AG08395 (cell line): ENCODE results near the gene XRRA1.
"Not testable (repeated sequence)": the region's sequence is repeated elsewhere in the genome, so short reads cannot be mapped to it uniquely, and the experiment has no call there.

Source experiments
- DNase-seq: peaks from one replicate; pipeline ENCODE4 v3.0.0; 2012; ENCODE audit warnings: mixed read lengths, low spot score

Gene XRRA1

GRCh38 chr11:74948898-74949752 lies at the start of gene XRRA1, which contains the start of gene SPCS2:
Gene XRRA1, minus strand, starts transcription at chr11:74949091. Its CDS starts 8,213 bp downstream, at chr11:74940878.
Gene SPCS2, plus strand, starts transcription at chr11:74949266. Its CDS starts 20 bp downstream, at chr11:74949286.
- DNase-seq = peak; percentile 97

- no peak for DNase-seq
These were observed 44.0 kb upstream of the XRRA1 start for GRCh38 chr11:74992852-74993251.

GRCh38 chr11:74990941-74991340 lies 42.0 kb upstream of the XRRA1 start:
- DNase-seq = no peak

GRCh38 chr11:74990150-74990549 lies 41.3 kb upstream of the XRRA1 start:
- DNase-seq = not testable (repeated sequence)

GRCh38 chr11:74989260-74989638 lies 40.4 kb upstream of the XRRA1 start:
- no peak for DNase-seq

- DNase-seq = peak; percentile 85
These were observed 39.8 kb upstream of the XRRA1 start, which contains the start of gene NEU3 for GRCh38 chr11:74988541-74989259. Gene NEU3, plus strand, starts transcription at chr11:74988933. Its CDS starts 128 bp downstream, at chr11:74989061.

GRCh38 chr11:74984730-74985129 lies 35.8 kb upstream of the XRRA1 start:
- DNase-seq = no peak

- no peak for DNase-seq
These were observed 35.2 kb upstream of the XRRA1 start for GRCh38 chr11:74984070-74984469.

- no peak for DNase-seq
These were observed 33.0 kb upstream of the XRRA1 start for GRCh38 chr11:74981888-74982287.

GRCh38 chr11:74980634-74981033 lies 31.7 kb upstream of the XRRA1 start:
- DNase-seq = no peak

- DNase-seq = no peak
These were observed 29.1 kb upstream of the XRRA1 start for GRCh38 chr11:74978041-74978440.

- DNase-seq = no peak
These were observed 22.5 kb upstream of the XRRA1 start for GRCh38 chr11:74971424-74971823.

- no peak for DNase-seq
These were observed 22.0 kb upstream of the XRRA1 start for GRCh38 chr11:74970852-74971395.

- DNase-seq = no peak
These were observed 17.8 kb upstream of the XRRA1 start for GRCh38 chr11:74966651-74967050.

- not testable (repeated sequence) for DNase-seq
These were observed 11.2 kb upstream of the XRRA1 start for GRCh38 chr11:74960128-74960527.

GRCh38 chr11:74957937-74958629 lies 9.2 kb upstream of the XRRA1 start:
- no peak for DNase-seq

GRCh38 chr11:74956397-74957015 lies 7.6 kb upstream of the XRRA1 start:
- no peak for DNase-seq

- DNase-seq = no peak
These were observed 5.3 kb upstream of the XRRA1 start for GRCh38 chr11:74954199-74954598.

- DNase-seq = no peak
These were observed 4.6 kb upstream of the XRRA1 start for GRCh38 chr11:74953451-74953850.

GRCh38 chr11:74952752-74953151 lies 3.9 kb upstream of the XRRA1 start:
- no peak for DNase-seq

GRCh38 chr11:74951226-74951625 lies 2.3 kb upstream of the XRRA1 start:
- no peak for DNase-seq
